HG03432 (cell line): Measurements from ENCODE around the gene APRT.

ENCODE experiments used
- ATAC-seq: cut with Tn5 transposase; IDR thresholded peaks from one replicate; pipeline ENCODE4 v1.9.1; 2021; ENCODE audit warnings: mild to moderate bottlenecking, moderate library complexity; ENCODE audit not compliant: unreplicated experiment

The APRT gene

DNA sequence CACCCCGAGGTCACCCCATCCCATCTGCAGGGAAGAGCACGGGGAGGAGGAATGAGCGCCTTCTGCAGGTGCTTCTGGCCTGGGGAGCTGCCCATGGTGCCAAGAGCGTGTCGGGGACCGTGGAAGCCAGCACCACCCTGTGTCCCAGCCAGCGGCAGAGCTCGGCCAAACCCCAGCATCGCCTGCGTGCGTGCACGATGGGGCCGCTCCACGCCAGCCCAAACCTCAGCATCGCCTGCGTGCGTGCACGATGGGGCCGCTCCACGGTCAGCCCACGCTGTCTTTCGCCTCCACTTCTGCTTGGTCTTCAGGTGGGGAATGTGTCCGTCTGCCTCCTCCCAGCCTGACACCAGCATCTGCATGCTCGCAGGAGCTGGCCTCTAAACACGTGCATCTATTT, 31.1 kb upstream of the APRT start:
- ATAC-seq, result no peak

DNA sequence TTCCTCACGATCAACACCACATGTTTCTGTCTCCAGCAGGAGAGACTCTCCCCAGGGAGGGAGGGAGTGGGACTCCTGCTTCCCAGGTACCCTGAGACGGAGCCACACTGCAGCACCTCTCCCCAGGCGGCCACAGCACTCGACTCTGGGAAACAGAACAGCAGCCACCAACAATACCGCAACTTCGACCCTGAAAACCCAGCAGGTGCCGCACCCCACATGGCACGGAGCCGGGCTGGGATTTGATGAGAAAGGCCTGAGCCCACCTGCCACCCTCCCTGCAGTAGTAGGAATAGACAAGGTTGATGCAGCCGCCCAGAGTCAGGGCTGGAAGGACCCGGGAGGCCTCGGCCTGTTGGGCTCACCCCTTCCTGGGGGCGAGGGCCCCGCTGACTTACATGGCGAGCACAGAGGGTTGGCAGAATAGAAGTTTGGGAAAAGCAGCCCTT, 30.6 kb upstream of the APRT start:
- ATAC-seq, result no peak

DNA sequence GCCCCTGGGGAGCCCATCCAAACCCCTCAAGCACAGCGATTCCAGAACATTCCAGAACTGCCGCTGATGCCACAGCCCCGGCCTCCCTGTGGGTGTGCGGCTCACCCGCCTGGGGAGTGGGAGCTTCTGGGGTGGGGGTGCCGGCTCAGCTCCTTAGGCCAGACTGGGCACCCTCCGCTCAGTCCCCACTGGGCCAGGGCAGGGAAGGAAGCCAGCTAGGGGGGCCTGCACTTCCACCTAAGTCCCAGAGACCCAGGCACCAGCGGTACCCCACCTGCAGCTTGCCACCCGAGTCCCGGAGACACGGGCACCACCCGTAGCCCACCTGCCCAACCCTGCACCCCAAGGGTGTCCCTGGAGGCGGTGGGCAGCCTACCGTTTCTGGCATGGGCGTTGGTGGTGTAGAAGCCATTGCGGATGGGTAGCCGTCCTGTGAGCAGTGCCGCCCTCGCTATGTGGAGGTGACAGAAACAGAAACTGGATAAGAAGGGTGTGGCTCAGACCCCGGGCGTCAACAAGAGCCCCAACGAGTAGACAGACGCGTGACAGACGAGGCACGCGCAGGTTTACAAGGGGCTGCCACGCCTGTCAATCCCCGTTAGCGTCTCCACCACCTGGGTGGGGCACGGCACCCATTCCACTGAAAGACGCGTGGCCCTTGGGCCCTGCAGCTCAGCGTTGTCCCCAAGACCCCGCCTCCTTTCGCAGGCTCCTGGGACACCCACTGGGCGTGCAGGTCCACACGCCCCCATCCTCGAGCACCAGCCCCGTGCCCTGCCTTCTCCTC, 30.0 kb upstream of the APRT start:
- ATAC-seq, result no peak

DNA sequence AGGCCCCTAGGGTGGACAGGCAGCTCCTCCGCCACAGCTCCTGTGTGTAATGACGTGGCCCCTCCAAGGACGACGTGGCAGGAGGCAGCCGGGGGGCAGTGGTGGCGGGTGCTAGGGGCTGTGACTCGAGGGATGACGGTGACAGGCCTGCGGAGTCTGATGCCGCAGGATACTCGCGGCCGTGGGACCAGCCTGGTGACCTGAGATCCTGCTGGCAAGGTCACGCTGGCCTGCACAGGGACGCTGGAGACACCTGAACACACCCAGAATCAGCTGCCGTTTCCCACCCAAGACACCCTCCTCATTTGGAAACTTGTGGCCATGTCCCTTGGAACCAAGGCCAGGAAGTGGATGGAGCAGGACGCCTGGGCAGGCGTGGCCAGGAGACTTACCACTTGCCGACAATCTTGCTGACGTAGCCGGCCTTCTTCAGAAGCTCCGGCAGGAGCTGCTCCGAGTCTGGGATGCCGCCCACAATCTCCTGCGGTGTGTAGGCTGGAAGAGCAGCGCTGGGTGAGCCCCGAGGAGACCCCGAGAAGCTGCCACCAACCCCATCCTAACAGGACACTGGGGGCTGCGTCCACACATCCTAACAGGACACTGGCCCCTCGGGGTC, 29.0 kb upstream of the APRT start:
- no peak for ATAC-seq

DNA sequence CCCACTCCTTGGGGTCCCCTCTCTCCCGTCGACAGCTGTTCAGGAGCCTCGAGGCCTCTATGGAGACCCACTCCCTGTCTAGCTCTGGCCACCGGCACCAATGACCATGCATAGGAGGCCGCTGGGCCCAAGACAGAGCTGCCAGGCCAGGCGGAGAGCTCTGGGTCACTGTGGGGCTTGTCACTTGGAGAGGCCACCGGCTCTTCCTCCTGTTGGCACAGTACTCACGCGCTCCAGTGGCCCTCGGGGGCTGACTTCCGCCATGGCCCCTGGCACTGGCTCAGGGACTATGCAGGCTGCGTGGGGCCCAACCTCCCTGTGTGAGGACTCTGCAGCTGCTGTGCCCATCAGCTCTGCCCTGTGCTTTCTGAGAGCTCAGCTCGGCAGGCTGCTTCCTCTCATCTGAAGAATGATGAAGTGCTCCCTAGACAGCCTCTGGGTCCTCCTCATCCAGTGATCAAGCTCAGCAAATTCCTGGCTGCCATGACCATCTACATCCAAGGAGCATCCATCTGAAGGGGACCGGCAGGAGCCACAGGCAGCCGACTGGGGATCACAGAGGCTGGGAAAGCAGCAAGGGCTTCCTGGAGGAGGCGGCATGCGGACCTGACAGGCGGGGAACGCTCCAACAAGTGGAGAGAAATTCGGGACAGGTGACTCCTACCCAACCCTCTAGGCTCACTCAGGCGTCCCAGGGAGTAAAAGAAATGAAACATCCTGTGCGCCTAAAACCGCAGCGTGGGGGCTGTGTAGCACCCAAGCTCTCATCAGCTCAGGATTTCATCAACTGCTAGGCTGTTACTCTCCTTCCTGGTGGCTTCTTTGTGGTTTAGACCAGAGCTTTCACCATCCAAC, 28.2 kb upstream of the APRT start:
- no peak for ATAC-seq

DNA sequence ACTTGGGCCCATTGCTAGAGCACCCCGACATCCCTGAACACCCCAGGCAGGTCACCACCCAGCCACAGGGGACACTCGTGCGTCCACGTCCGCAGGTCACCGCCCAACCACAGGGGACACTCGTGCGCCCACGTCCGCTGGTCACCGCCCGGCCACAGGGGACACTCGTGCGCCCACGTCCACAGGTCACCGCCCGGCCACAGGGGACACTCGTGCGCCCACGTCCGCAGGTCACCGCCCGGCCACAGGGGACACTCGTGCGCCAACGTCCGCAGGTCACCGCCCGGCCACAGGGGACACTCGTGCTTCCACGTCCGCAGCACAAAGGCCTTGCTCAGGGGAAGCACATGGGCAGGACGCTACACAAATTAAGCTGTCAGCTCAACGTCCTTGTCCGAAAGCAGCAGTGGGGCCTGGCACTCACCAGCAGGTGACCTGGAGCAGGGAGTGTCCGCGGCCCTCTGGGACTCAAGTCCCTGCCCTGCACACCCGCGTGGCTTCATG, 27.4 kb upstream of the APRT start:
- ATAC-seq, result no peak

DNA sequence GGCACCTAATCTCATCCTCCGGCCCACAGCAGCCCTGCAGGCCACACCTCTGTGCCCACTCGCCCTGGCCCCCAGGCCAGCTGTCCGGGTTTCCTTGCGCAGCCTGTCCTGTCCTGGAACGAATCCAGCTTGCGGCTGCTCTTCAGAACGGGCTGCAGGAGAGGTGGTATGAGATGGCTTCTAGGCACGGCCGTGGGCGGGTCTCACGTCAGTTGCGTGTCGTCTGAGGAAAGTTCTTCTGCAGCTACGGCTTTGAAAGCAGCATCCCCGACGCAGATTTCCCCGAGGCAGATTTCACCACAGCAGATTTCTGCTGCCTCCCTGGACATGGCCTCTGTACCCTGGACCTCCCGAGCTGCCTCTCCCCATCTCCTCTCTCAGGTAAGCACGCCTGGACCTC, 26.8 kb upstream of the APRT start:
- ATAC-seq, result no peak

DNA sequence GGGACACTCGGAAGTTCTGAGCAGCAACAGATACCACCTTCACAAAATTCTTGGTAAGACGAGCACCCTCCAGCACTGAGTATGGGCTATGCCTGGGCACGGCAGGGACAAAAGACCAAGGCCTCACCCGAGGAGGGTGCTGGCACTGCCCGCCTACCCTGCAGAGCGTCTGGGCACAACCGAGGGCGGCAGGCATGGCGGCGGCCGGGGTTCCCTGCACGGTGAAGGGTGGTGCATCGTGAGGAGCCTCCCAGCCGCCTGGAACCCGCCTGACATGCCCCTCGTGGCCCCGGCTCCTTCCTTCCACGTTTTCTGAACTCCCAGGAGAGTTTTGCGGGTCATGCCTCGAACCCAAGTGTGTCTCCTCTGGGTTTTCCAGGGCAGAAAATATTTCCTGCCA, 26.1 kb upstream of the APRT start:
- ATAC-seq, result no peak

DNA sequence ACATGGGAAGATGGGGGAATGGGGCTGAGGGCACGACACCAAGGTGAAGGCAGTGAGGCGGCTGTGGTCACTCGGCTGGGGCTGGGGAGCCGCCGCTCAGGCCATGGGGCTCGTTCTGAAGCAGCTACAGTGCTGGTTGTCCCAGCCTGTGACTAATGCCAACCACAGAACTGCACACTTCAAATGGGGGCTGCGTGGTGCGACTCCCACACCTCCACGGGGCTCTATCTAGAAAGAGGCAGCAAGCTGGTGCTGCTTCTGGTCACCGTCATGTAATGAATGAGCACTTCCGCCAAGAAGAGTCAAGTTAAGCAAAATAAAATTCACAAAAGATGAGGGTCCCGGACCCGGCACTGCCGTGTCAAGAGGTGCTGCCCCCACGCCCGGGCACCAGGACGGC, 25.1 kb upstream of the APRT start:
- no peak for ATAC-seq

DNA sequence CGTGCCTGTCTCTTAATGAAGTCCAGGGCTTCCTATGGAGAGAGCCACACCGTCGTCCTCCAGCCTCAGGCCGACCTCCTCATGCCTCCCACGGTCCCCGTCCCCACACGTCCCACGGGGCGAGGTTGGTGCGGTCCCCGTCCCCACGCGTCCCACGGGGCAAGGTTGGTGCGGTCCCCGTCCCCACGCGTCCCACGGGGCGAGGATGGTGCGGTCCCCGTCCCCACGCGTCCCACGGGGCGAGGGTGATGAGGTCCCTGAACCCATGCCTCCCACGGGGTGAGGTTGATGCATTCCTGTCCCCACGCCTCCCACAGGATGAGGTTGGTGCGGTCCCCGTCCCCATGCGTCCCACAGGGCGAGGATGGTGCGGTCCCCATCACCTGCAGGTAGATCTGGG, 24.1 kb upstream of the APRT start:
- ATAC-seq, result no peak

DNA sequence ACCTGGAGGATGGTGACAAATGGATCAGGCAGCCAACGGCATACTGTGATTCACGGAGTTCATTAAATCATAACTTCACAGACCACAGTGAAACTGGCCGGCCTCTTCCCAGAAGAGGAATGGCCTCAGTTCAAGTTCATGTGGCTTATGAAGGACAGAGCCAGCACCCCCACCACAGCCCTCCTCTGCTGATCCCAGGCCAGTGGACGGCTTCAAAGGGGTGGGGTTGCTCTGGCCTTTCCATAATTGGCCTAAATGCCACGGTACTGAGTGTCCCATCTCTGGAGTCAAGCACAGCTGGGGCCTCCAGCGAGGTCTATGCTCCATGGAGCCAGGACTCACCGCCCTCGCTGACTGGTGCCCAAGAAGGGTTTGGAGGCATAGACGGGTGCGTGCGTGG, 23.7 kb upstream of the APRT start:
- no peak for ATAC-seq

DNA sequence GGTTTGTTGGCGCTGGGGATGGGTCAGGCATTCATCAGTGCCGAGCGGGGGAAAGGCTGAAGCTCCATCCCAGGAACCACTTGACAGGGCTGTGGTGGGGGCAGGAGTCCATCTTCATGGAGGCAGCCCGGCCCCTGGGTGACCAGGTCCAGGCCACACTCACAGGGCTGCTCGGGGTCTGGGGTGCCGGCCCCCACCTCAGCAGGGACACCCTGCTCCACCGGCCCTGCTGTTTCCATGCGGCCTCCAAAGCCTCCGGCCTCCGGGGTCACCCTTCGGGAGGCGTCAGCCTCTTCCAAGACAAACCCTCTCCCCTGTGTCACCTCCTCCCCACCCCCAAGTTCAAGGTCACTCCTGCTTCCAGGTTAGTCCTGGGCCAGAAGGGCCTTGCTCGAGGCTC, 22.9 kb upstream of the APRT start:
- ATAC-seq, result no peak

DNA sequence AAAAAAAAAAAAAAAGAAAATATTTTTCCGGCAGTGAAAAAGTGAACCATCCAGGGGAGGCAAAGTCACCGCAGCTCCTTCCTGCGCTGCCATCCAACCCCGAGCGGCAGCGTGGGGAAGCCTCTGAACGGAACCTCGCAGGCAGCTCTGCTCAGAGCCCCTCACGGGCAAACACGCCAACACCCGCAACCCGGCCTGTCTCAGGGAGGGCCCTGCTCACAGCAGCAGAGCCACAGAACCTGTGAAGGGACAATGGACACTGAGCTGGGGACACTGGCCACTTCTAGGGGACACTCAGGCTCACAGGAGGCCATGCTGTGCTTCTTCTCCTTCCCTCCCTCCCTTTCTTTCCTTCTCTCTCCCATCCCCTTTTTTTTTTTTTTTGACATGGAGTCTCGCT, 21.4 kb upstream of the APRT start:
- no peak for ATAC-seq

DNA sequence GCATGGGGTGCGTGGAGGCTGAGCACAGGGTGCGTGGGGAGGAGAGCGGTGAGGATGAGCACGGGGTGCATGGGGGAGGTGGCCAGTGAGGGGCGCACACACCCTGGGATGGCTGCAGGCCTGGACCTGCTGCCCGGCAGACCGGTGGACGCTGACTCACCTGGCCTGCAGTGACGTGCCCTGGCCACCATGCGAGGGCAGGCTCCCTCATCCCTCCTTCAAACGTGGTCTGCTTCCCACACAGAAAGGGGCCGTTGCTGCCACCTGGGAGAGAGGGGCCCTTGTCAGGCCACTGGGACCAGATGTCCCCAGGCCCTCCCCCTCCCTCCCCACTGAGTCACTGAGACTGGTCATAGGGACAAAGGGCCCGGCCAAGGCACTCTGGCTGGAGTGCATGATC, 20.1 kb upstream of the APRT start:
- ATAC-seq, result no peak

DNA sequence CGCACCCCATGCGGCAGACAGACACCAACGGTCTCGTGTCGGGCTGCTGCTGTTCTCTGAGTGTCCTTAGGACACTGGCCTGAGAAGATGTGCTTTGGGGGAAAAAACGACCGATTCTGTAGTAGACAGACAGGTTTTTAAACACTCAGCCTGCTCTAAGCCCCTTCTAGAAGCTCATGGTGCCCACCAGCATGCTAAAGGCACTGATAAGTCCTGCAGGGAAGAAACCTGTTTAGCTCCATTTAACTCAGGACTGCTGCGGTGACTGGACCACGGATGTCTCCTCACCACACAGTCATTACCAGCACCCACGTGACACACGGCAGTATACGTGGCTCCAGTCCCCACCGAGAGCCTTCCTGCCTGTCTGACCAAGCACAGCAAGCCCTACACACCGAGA, 19.1 kb upstream of the APRT start:
- no peak for ATAC-seq

DNA sequence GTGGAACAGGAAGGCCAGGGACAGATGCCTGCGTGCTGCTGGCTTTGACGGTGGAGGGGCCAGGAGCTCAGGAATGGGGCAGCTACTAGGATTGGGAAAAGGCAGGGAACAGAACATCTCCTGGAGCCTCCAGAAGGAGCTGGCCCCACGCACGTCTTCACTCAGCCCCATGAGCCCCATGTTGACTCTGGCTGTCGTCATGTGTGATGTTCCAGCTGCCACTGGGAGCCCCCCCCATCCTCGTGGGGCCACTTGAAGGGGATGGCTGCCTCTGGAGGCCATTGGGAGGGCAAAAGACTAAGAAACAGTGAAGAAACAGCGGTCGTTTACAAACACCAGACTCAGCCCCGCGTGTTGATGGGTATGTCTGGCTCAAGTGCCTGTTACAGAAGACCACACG, 18.5 kb upstream of the APRT start:
- ATAC-seq, result no peak

DNA sequence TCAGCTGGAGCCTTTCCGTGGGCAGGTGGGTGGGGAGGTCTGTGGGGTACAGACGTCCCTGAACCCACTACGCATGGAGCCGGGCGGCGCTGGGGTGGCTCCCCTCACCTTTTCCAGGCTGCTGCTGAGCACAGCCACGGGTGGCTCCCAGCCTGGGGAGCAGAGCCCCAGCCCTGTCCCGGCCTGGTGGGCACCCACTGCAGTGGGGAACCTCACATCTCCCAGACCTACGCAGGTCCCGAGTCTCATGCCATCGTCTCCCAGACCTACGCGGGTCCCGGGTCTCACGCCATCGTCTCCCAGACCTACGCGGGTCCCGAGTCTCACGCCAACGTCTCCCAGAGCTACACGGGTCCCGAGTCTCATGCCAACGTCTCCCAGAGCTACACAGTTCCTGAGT, 17.0 kb upstream of the APRT start:
- no peak for ATAC-seq

DNA sequence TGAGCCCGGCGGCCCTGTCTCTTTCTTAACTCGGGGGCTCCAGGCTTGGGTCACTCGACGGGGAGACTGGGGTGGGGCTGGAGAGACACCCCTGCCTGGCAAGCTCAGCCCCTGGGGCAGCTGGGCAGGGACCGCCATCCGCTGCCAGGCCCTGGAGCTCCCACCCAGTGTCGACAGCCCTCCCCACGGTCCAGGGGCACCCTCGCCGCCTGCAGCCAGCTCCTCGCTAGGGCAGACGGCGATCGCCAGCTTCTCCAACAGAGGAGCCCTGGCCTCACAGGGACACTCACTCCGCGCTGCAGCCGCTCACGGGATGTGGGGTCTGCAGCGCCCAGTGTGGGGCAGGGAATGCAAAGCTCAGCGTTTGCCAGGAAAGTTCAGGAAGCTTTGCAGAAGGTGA, 16.0 kb upstream of the APRT start:
- ATAC-seq, result no peak

DNA sequence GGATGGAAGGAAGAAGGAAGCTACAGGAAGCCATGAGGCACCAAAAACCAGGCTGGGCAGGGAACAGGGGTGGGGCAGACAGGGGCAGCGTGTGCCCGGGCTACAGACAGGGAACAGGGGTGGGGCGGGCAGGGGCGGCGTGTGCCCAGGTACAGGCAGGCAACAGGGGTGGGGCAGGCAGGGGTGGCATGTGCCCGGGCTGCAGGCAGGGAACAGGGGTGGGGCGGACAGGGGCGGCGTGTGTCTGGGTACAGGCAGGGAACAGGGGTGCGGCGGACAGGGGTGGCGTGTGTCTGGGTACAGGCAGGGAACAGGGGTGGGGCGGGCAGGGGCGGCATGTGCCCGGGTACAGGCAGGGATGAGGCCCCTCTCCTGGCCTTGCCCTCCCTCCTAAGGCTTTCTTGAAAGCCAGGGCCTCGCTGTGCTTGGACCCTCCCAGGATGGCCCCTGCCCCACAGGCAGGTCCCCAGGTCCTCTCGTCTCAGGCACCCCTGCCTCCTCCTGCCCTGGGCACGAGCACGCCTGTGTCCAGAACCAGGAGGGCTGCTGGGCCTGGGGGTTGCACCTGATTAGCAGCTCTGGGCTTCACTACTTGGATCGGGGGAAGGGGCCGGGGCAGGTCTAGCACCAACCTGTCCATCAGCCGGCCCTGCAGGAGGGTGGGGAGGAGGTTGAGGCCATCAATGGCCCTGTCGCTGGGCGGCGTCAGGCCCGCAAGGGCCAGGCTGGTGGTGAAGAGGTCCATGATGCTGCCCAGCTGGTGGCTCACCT, 14.5 kb upstream of the APRT start:
- no peak for ATAC-seq

DNA sequence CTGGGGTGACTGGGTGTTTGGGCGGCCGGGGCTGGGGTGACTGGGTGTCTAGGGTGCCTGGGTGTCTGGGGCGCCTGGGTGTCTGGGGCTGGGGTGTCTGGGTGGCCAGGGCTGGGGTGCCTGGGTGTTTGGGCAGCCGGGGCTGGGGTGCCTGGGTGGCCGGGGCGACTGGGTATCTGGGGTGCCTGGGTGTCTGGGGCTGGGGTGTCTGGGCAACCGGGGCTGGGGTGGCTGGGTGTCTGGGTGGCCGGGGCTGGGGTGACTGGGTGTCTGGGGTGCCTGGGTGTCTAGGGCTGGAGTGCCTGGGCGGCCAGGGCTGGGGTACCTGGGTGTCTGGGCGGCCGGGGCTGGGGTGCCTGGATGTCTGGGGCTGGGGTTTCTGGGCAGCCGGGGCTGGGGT, 13.4 kb upstream of the APRT start:
- no peak for ATAC-seq
